K562 (cell line): ENCODE results near the gene MIR17HG. TPM values are rescaled to one million over a fixed set of nuclear protein-coding genes. Genes with fewer than 3 reads are reported as not detected.

Experiments used
- ATAC-seq: fragments of 200-7000 bp; cut with Tn5 transposase; 3 replicates; pipeline ENCODE4 v1.9.1; 2020; ENCODE audit warnings: moderate library complexity
- BruUV-seq: library from RNA; stranded (reverse); fragments of 400-500 nt; replicated peaks from 2 replicates; lab custom pipeline; 2021; lab: Mats Ljungman, UMichigan
- CTCF ChIA-PET: fragments of 300-600 bp; formaldehyde crosslinking; extraction: SDS; loops from one replicate; lab custom pipeline; 2021; ENCODE audit warnings: low intra/inter-chr PET ratio; lab: Yijun Ruan, JAX
- POLR2A ChIA-PET: fragments of 300-600, 350-650 bp; sonication (Branson Sonifier 250); formaldehyde crosslinking; extraction: SDS; loops from one replicate; lab custom pipeline; 2021; ENCODE audit warnings: antibody characterized with exemption, inconsistent platforms; lab: Yijun Ruan, JAX
- DNase-seq, 4 experiments: peaks; one replicate each; pipeline versions ENCODE4 v3.0.0 to v3.0.0-alpha.2; 2011 to 2018; ENCODE audit warnings: low spot score in 3 of 4, mixed read lengths in 3 of 4; ENCODE audit errors: extremely low read depth in 1 of 4
- FAIRE-seq: peaks from 2 replicates; lab custom pipeline; 2011; peaks lifted over from hg19 to GRCh38; lab: Jason Lieb, UNC
- H2AFZ ChIP-seq: 2 replicates; pipeline ENCODE4 v1.6.0; 2011; ENCODE audit warnings: low read depth, low read length, control low read depth, inconsistent platforms
- H3K27ac ChIP-seq: fragments of 200-600 bp; 3 replicates; pipeline ENCODE4 v1.8.0; 2011; ENCODE audit warnings: low read depth, mild to moderate bottlenecking, control low read depth, inconsistent platforms, low read length, moderate library complexity, mixed read lengths; ENCODE audit errors: extremely low read depth
- H3K27me3 ChIP-seq, 2 experiments: fragments of 300-600 bp in 1 of 2; 2 replicates in 1 of 2; 3 replicates in 1 of 2; pipeline versions ENCODE4 v1.6.0 to v1.8.0; 2011; ENCODE audit warnings: inconsistent platforms in 2 of 2, low read length in 2 of 2, mild to moderate bottlenecking in 1 of 2, mixed read lengths in 1 of 2, moderate library complexity in 1 of 2; ENCODE audit not compliant: control insufficient read depth in 2 of 2, insufficient read depth in 2 of 2
- H3K36me3 ChIP-seq: fragments of 300-600 bp; 3 replicates; pipeline ENCODE4 v1.8.0; 2011; ENCODE audit warnings: mild to moderate bottlenecking, low read length, inconsistent platforms; ENCODE audit not compliant: control insufficient read depth, insufficient read depth
- H3K4me1 ChIP-seq, 2 experiments: fragments of 200-600 bp in 1 of 2; replicated peaks in 1 of 2; 2 replicates in 1 of 2; 3 replicates in 1 of 2; pipeline versions ENCODE4 v1.5.1 to v1.8.0; 2011; ENCODE audit warnings: inconsistent platforms in 2 of 2, low read length in 2 of 2, mild to moderate bottlenecking in 1 of 2, mixed read lengths in 1 of 2, moderate library complexity in 1 of 2; ENCODE audit not compliant: control insufficient read depth in 2 of 2, insufficient read depth in 2 of 2
- H3K4me2 ChIP-seq: 2 replicates; pipeline ENCODE4 v1.6.1; 2011; ENCODE audit warnings: low read length, control low read depth, inconsistent platforms, mixed read lengths; ENCODE audit not compliant: insufficient read depth
- H3K4me3 ChIP-seq: fragments of 200-600 bp; sonication (generic), shearing (Covaris generic); 2 replicates; pipeline ENCODE4 v1.5.1; 2016; ENCODE audit warnings: control low read depth, inconsistent platforms
- H3K79me2 ChIP-seq: fragments of 200-600 bp; 3 replicates; pipeline ENCODE4 v1.8.0; 2011; ENCODE audit warnings: low read length, inconsistent platforms; ENCODE audit not compliant: control insufficient read depth, insufficient read depth
- H3K9ac ChIP-seq, 2 experiments: 2 replicates each; pipeline versions ENCODE4 v1.6.0 to v1.6.1; 2011; ENCODE audit warnings: low read depth in 2 of 2, low read length in 2 of 2, control low read depth in 1 of 2, inconsistent platforms in 1 of 2, mild to moderate bottlenecking in 1 of 2, mixed read lengths in 1 of 2; ENCODE audit not compliant: insufficient read depth in 1 of 2
- H3K9me1 ChIP-seq: one replicate; pipeline ENCODE4 v1.6.0; 2011; ENCODE audit warnings: inconsistent platforms, mild to moderate bottlenecking, low read length, moderate library complexity; ENCODE audit not compliant: control insufficient read depth, insufficient read depth
- H3K9me3 ChIP-seq: replicated peaks from 2 replicates; pipeline ENCODE4 v1.5.1; 2011; ENCODE audit warnings: low read depth, low read length, inconsistent platforms; ENCODE audit not compliant: control insufficient read depth, insufficient read depth
- H4K20me1 ChIP-seq: replicated peaks from 2 replicates; pipeline ENCODE4 v1.6.1; 2011; ENCODE audit warnings: low read length, inconsistent platforms, mixed read lengths; ENCODE audit not compliant: control insufficient read depth, insufficient read depth
- ATF1 ChIP-seq, 2 experiments: fragments of 450-650 bp in 1 of 2; IDR thresholded peaks; 2 replicates each; pipeline ENCODE4 v1.6.1; 2016; ENCODE audit warnings: missing compliant biosample characterization in 1 of 2, missing genetic modification characterization in 1 of 2
- MITF ChIP-seq: IDR thresholded peaks from 2 replicates; pipeline ENCODE4 v1.6.1; 2014; ENCODE audit warnings: antibody characterized with exemption
- NCOA1 ChIP-seq: fragments of 450-650 bp; IDR thresholded peaks from 2 replicates; pipeline ENCODE4 v1.6.1; 2016; ENCODE audit warnings: low read depth
- ZNF436 ChIP-seq: fragments of 250-450, 450-650 bp; sonication (Bioruptor Pico); formaldehyde crosslinking; IDR thresholded peaks from 2 replicates; pipeline ENCODE4 v1.7.0; 2020; ENCODE audit warnings: mild to moderate bottlenecking
- ZNF764 ChIP-seq: fragments of 250-450 bp; sonication (Bioruptor Pico); IDR thresholded peaks from 2 replicates; pipeline ENCODE4 v1.4.0; 2020; ENCODE audit warnings: low read depth, mild to moderate bottlenecking, moderate library complexity
- WGBS: fragments of 100-300 bp; shearing (Covaris generic); methylation state at CpG from one replicate; pipeline ENCODE4 v1.1.6; 2016; ENCODE audit warnings: low coverage, mixed read lengths; ENCODE audit not compliant: insufficient coverage; ENCODE audit errors: missing lambda C conversion rate; 5-methylcytosine and 5-hydroxymethylcytosine counted together
- in situ Hi-C: fragments of 300-500 bp; cut with MboI; formaldehyde crosslinking; loops from 4 replicates; pipeline ENCODE4 v1.15.0; 2018; ENCODE audit warnings: inconsistent platforms, mixed read lengths
- intact Hi-C: fragments of 100-400 bp; cut with micrococcal nuclease; formaldehyde crosslinking; loops from 2 replicates; pipeline ENCODE4 v1.14.2; 2022
- polyA plus RNA-seq, 8 experiments: library from polyadenylated mRNA; depleted of rRNA in 4 of 8; stranded (reverse) in 5 of 8; unstranded in 3 of 8; fragments of >200 nt; fragmentation: Nextera tagmentation in 2 of 8; fragmentation: Illumina TruSeq in 1 of 8; extraction: Ambion mirVana in 2 of 8; extraction: Trizol in 1 of 8; gene quantifications; 2 replicates each; pipeline versions ENCODE4 v1.2.1 to v1.2.3, GENCODE V29; 2011 to 2014; ENCODE audit warnings: inconsistent platforms in 1 of 8, missing spikeins in 1 of 8
- total RNA-seq, 7 experiments: library from RNA; depleted of rRNA in 6 of 7; stranded (reverse); fragments of >200 nt in 6 of 7; fragmentation: Illumina TruSeq in 2 of 7; extraction: Trizol in 2 of 7; gene quantifications; 2 replicates each; pipeline versions ENCODE4 v1.2.1 to v1.2.3, GENCODE V29; 2011 to 2021; ENCODE audit warnings: low replicate concordance in 1 of 7
- TF ChIP-seq, protein P1 (sequence below): fragments of 450-650 bp; IDR thresholded peaks from 2 replicates; pipeline ENCODE4 v1.6.1; 2016; ENCODE audit warnings: borderline replicate concordance

Gene MIR17HG
- total and polyA plus RNA-seq, 9 of the 15 experiments (the other 6 are each of a cell fraction or from before 2014, with no cell fraction given), result 44.2 to 218 (median 77.8) TPM

DNA sequence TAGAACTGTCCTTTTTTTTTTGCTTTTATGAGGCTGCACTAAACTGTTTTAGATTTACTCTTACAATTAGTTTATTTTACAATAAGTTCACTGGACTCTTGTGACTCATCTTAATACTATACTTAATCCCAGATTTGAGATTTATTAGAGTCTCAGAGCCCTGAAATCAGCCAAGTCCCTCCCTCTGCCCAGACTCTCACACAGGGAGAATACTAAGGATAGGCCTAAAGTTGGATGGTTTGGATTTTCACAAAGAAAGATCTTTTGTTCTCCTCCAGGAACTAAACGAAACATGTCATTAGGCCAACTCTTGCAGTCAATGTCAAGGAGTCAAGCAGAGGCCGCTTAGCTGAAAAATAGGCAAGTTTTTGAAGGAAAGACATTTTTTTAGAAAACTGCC, 42.7 kb upstream of the MIR17HG start (continued):
- no peak for TF ChIP-seq MITF
- TF ChIP-seq, all 486 proteins: peak for 0

- Histone ChIP-seq H3K9me1 (no peaks in the 10 kb centered on the region), H3K9me3 (no peaks in the 10 kb centered on the region), H3K27ac (no peak overlapping the region), H3K9ac (no peak overlapping the region), H3K79me2 (no peaks in the 10 kb centered on the region), H3K36me3 (no peaks in the 10 kb centered on the region), H4K20me1 (no peaks in the 10 kb centered on the region), H3K4me2 (no peak overlapping the region), H3K4me3 (no peak overlapping the region), H3K27me3 (no peaks in the 10 kb centered on the region), H2AFZ (no peak overlapping the region), H3K4me1 (no peaks in the 10 kb centered on the region)
- ATAC-seq (peak; percentile 56), FAIRE-seq (no peak), DNase-seq (no peak)
- POLR2A ChIA-PET, result interaction anchor here (0.5 kb wide), 1 partner anchor 25 kb away, joined by 3 read pairs; no protein-coding TSS in a partner anchor
- in situ Hi-C loops, result no loop called here
- intact Hi-C loops, result no loop called here
- CTCF ChIA-PET, result no interaction called here
- TF ChIP-seq ATF1 (CRISPR knock-in tag; IDR thresholded peaks at IDR 0.05) (0 out of 2 replicates have a peak, but pooled peaks have one; percentile 11), ATF1 (tag; IDR thresholded peaks at IDR 0.05) (no peak), NCOA1 (no peak), ZNF436 (CRISPR knock-in tag) (0 out of 2 replicates have a peak, but pooled peaks have one; percentile 5), ZNF764 (CRISPR knock-in tag) (0 out of 2 replicates have a peak, but pooled peaks have one; percentile 38)
- TF ChIP-seq, protein P1, sequence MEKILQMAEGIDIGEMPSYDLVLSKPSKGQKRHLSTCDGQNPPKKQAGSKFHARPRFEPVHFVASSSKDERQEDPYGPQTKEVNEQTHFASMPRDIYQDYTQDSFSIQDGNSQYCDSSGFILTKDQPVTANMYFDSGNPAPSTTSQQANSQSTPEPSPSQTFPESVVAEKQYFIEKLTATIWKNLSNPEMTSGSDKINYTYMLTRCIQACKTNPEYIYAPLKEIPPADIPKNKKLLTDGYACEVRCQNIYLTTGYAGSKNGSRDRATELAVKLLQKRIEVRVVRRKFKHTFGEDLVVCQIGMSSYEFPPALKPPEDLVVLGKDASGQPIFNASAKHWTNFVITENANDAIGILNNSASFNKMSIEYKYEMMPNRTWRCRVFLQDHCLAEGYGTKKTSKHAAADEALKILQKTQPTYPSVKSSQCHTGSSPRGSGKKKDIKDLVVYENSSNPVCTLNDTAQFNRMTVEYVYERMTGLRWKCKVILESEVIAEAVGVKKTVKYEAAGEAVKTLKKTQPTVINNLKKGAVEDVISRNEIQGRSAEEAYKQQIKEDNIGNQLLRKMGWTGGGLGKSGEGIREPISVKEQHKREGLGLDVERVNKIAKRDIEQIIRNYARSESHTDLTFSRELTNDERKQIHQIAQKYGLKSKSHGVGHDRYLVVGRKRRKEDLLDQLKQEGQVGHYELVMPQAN, result no peak
- WGBS, result 0% methylated on average over 1 of the region's 1 CpG
- no TSS peak for BruUV-seq
Measured at GRCh38 chr13:91305652-91306051, 41.8 kb upstream of the MIR17HG start.
